Endometrial microvascular endothelial cells (primary cell): Measurements from ENCODE around the gene PALLD. TPM values are rescaled to one million over a fixed set of nuclear protein-coding genes. Genes with fewer than 3 reads are reported as not detected.

Experiments
- in situ Hi-C: cut with HindIII; loops from 2 replicates; pipeline ENCODE4 v1.10.0; 2017; ENCODE audit warnings: low sequenced_read_pairs, low pct_unique_long_range_greater_than_20kb; ENCODE audit errors: inconsistent ontology term
- total RNA-seq: library from RNA; depleted of rRNA; stranded (reverse); fragments of >200 nt; gene quantifications from one replicate; pipeline ENCODE4 v1.2.3, GENCODE V29; 2015; ENCODE audit errors: inconsistent ontology term

PALLD gene
- total RNA-seq, 1 donor from 2014 or later: 82.9 TPM

- in situ Hi-C loops: no loop called here
Measured at GRCh38 chr4:168878623-168879022, 381.8 kb downstream of the PALLD start.

- in situ Hi-C loops: no loop called here
Measured at GRCh38 chr4:168879188-168879587, 382.3 kb downstream of the PALLD start.

- in situ Hi-C loops: no loop called here
Measured at GRCh38 chr4:168880072-168880675, 383.3 kb downstream of the PALLD start.

- in situ Hi-C loops: no loop called here
Measured at GRCh38 chr4:168880811-168881595, 384.2 kb downstream of the PALLD start.

GRCh38 chr4:168881781-168882420 lies 385.0 kb downstream of the PALLD start:
- in situ Hi-C loops: no loop called here

- in situ Hi-C loops: no loop called here
Measured at GRCh38 chr4:168882650-168883233, 385.9 kb downstream of the PALLD start.

GRCh38 chr4:168883513-168883912 lies 386.7 kb downstream of the PALLD start:
- in situ Hi-C loops: no loop called here

- in situ Hi-C loops: no loop called here
Measured at GRCh38 chr4:168884251-168885124, 387.6 kb downstream of the PALLD start.

- in situ Hi-C loops: no loop called here
Measured at GRCh38 chr4:168885400-168885799, 388.5 kb downstream of the PALLD start.

- in situ Hi-C loops: no loop called here
Measured at GRCh38 chr4:168886351-168886750, 389.5 kb downstream of the PALLD start.

- in situ Hi-C loops: no loop called here
Measured at GRCh38 chr4:168887809-168888208, 391.0 kb downstream of the PALLD start.

GRCh38 chr4:168888715-168889215 lies 391.9 kb downstream of the PALLD start:
- in situ Hi-C loops: no loop called here

- in situ Hi-C loops: no loop called here
Measured at GRCh38 chr4:168891086-168891485, 394.2 kb downstream of the PALLD start.

GRCh38 chr4:168891688-168892087 lies 394.8 kb downstream of the PALLD start:
- in situ Hi-C loops: no loop called here

- in situ Hi-C loops: no loop called here
Measured at GRCh38 chr4:168892475-168892874, 395.6 kb downstream of the PALLD start.

GRCh38 chr4:168893205-168893604 lies 396.4 kb downstream of the PALLD start:
- in situ Hi-C loops: no loop called here

- in situ Hi-C loops: no loop called here
Measured at GRCh38 chr4:168893807-168894206, 397.0 kb downstream of the PALLD start.

GRCh38 chr4:168900080-168900479 lies 403.2 kb downstream of the PALLD start:
- in situ Hi-C loops: loop anchor here (25.0 kb wide), 1 partner anchor 88 kb away; no protein-coding TSS in a partner anchor
